Coronary artery (tissue), 2 donors: ENCODE results near the gene SPATA2.

Experiments used
- DNase-seq: peaks from one replicate; pipeline ENCODE4 v3.0.0-alpha.2; 2017; ENCODE audit warnings: low spot score
- H3K27ac ChIP-seq, 2 donors: fragments of 200-600 bp; sonication (generic); one replicate each; pipeline ENCODE4 v1.5.1; 2016 to 2019
- H3K4me3 ChIP-seq: fragments of 200-600 bp; sonication (generic); 2 replicates; pipeline ENCODE4 v1.5.1; 2016; ENCODE audit warnings: mild to moderate bottlenecking, moderate library complexity
- CTCF ChIP-seq: fragments of 200-600 bp; sonication (generic); IDR thresholded peaks from one replicate; pipeline ENCODE4 v1.5.1; 2019; ENCODE audit warnings: antibody characterized with exemption

The SPATA2 gene

DNA sequence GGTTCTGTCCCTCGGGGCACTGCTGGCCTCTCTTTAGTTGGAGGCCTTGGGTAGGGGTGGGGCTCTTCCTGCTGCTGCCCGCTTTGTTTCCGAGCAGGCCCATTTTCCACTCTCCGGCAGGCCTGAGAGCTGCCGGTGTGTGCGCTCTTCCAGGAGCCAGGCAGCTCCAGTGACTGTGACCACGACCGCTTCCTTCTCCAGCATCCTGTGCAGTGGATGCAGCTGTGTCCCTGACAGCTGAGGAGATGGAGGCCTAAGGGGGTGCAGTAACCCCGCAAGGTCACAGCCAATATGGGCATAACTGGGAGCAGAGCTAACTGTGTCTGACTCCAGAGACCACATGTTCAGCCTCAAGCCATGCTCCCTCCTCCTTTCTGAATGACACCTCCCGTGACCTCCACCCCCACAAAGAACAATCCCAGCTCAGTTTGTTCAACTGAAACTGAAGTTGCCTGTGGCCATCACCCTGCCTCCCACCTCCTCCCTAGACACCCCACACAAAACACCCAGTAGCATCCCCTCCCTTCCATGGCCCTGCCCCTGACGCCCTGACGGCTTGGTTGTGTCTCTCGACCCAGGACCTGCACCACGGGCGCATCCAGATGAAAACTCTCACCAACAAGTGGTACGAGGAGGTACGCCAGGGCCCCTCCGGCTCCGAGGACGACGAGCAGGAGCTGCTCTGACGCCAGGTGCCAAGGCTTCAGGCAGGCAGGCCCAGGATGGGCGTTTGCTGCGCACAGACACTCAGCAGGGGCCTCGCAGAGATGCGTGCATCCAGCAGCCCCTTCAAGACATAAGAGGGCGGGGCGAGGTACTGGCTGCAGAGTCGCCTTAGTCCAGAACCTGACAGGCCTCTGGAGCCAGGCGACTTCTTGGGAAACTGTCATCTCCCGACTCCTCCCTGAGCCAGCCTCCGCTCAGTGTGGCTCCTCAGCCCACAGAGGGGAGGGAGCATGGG is 27.8 kb downstream of the SPATA2 start:
- H3K27ac ChIP-seq = peak overlapping the region; percentile 52 to 86
- no peak for TF ChIP-seq CTCF
- DNase-seq = no peak
- H3K4me3 ChIP-seq = no peak overlapping the region

GRCh38 chr20:49886571-49887213 is 28.6 kb downstream of the SPATA2 start:
- Histone ChIP-seq H3K27ac (peak overlapping the region; percentile 52 to 86), H3K4me3 (no peak overlapping the region)
- no peak for TF ChIP-seq CTCF
- no peak for DNase-seq

DNA sequence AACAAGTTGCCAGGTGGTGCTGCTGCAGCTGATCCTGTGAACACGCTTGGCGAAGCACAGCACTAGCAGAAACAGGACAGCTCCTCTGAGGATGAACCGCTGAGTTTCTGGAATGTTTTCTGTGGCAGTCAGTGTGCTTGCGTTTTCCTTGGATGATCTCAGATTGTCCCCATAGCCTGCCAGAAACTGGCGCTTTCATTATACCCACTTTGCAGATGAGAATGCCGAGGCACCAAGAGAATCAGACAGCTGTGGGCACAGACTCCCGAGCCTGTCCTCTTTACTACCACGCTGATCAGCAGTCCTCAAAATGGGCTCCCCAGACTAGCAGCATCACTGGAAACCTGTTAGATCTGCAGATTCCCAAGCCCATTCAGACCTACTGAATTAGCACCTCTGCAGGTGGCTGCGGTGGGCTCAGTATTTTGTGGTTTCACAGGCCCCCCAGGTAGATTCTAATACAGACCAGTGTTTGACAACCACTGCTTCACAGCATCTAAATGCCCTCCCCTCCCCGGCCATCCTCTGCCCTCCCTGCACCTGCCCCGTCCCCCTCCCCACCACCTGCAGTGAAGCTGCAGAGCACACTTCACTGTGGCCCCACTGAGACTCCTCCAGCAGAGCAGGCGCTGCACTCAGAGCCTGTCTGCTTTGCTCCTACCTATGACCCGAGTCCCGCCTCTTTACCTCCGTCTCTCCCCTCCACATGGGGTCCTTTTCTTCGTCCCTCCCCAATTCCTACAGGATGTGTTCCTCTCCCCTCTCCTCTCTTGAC is 29.6 kb downstream of the SPATA2 start:
- Histone ChIP-seq H3K27ac (peak overlapping the region in 1 of 2 donors; percentile 86), H3K4me3 (no peak overlapping the region)
- DNase-seq = no peak
- TF ChIP-seq CTCF = no peak

- Histone ChIP-seq H3K27ac (peak overlapping the region in 1 of 2 donors; percentile 32), H3K4me3 (no peak overlapping the region)
- TF ChIP-seq CTCF = no peak
- no peak for DNase-seq
Observed at GRCh38 chr20:49883246-49883802, 32.0 kb downstream of the SPATA2 start.

- no peak for DNase-seq
- TF ChIP-seq CTCF = no peak
- Histone ChIP-seq H3K4me3 (no peak overlapping the region), H3K27ac (peak overlapping the region in 1 of 2 donors; percentile 32)
Observed at GRCh38 chr20:49882171-49882970, 33.0 kb downstream of the SPATA2 start.
